Measurements from ENCODE around the gene RNF167. TPM values are rescaled to one million over a fixed set of nuclear protein-coding genes. Genes with fewer than 3 reads are reported as not detected.

Gene RNF167
- total and polyA plus RNA-seq, 2 of the 4 experiments (the other 2 are of a cell fraction) = 13.1 to 79.5 TPM

DNA sequence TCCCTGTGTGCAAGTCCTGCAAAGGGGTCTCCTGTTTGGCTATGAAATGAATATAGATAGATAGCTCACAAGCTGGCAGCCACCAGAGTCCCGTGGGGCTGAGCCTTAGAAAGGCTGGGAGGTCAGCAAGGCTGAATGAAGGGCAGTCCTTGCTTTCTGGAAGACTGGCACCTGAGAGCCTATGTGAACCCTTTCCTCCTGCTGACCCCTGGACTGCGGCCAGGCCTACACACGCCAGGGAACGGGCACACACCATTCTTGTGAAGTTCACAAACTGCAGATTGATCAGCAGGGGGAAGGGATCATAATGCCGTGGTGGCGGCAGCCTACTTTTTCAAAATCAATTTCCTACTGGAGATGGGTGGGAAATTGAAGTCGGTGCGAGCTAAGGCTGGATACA is 41.7 kb upstream of the RNF167 start:
- TF ChIP-seq POLR2A (IDR thresholded peaks at IDR 0.05; ENCODE audit: low read depth, low read length) (no peak), RFX5 (IDR thresholded peaks at IDR 0.05; ENCODE audit: low read depth, low read length) (no peak), RCOR1 (IDR thresholded peaks at IDR 0.05; ENCODE audit: insufficient replicate concordance, low read length) (no peak), BHLHE40 (IDR thresholded peaks at IDR 0.05; ENCODE audit: low read depth, low read length) (no peak), NFE2L2 (IDR thresholded peaks at IDR 0.05; ENCODE audit: low read depth, low read length) (no peak), MAFK (IDR thresholded peaks at IDR 0.05; ENCODE audit: low read depth, low read length) (no peak), CEBPB (IDR thresholded peaks at IDR 0.05; ENCODE audit: low read depth, low read length) (no peak), RAD21 (IDR thresholded peaks at IDR 0.05; ENCODE audit: low read length) (no peak), CHD1 (IDR thresholded peaks at IDR 0.05; ENCODE audit: low read depth, low read length) (no peak), SMC3 (IDR thresholded peaks at IDR 0.05; ENCODE audit: low read depth, low read length) (no peak), USF2 (IDR thresholded peaks at IDR 0.05; ENCODE audit: low read depth, low read length) (no peak), FOS (IDR thresholded peaks at IDR 0.05; ENCODE audit: low read depth, low read length) (no peak), MAZ (IDR thresholded peaks at IDR 0.05; ENCODE audit: borderline replicate concordance, low read depth, low read length) (no peak), MXI1 (IDR thresholded peaks at IDR 0.05; ENCODE audit: borderline replicate concordance, low read depth, low read length) (no peak)
- TF ChIP-seq, protein P1, sequence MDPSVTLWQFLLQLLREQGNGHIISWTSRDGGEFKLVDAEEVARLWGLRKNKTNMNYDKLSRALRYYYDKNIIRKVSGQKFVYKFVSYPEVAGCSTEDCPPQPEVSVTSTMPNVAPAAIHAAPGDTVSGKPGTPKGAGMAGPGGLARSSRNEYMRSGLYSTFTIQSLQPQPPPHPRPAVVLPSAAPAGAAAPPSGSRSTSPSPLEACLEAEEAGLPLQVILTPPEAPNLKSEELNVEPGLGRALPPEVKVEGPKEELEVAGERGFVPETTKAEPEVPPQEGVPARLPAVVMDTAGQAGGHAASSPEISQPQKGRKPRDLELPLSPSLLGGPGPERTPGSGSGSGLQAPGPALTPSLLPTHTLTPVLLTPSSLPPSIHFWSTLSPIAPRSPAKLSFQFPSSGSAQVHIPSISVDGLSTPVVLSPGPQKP (IDR thresholded peaks at IDR 0.05; ENCODE audit: borderline replicate concordance, low read depth, low read length) = no peak
- TF ChIP-seq, protein P2, sequence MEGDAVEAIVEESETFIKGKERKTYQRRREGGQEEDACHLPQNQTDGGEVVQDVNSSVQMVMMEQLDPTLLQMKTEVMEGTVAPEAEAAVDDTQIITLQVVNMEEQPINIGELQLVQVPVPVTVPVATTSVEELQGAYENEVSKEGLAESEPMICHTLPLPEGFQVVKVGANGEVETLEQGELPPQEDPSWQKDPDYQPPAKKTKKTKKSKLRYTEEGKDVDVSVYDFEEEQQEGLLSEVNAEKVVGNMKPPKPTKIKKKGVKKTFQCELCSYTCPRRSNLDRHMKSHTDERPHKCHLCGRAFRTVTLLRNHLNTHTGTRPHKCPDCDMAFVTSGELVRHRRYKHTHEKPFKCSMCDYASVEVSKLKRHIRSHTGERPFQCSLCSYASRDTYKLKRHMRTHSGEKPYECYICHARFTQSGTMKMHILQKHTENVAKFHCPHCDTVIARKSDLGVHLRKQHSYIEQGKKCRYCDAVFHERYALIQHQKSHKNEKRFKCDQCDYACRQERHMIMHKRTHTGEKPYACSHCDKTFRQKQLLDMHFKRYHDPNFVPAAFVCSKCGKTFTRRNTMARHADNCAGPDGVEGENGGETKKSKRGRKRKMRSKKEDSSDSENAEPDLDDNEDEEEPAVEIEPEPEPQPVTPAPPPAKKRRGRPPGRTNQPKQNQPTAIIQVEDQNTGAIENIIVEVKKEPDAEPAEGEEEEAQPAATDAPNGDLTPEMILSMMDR (conservative IDR thresholded peaks at IDR 0.05; ENCODE audit: low read depth, low read length) = no peak
- dilution Hi-C loops (cut with HindIII; ENCODE audit: low sequenced_read_pairs, unreplicated experiment) = no loop called here
- ChIA-PET POLR2A (ENCODE audit: unreplicated experiment) (interaction anchor here (0.6 kb wide), 1 partner anchor 344 kb away, joined by 4 read pairs; no protein-coding TSS in a partner anchor), CTCF (no interaction called here)
- Histone ChIP-seq H2AK5ac (ENCODE audit: low read depth, low read length) (no peak overlapping the region), H4K5ac (ENCODE audit: low read depth, low read length) (no peak overlapping the region), H3K27me3 (ENCODE audit: control insufficient read depth, insufficient read depth, low read length) (no peaks in the 10 kb centered on the region; the same call in 1 of the 2 replicates), H2BK15ac (ENCODE audit: low read depth, low read length) (no peak overlapping the region), H3K4me1 (ENCODE audit: control insufficient read depth, insufficient read depth, low read length) (no peaks in the 10 kb centered on the region), H4K8ac (ENCODE audit: low read depth in 2 of 2, low read length in 2 of 2) (no peak overlapping the region), H3K36me3 (ENCODE audit: control insufficient read depth, insufficient read depth, low read length) (peaks cover 40% of the 10 kb centered on the region), H3K23ac (ENCODE audit: low read depth, low read length) (no peak overlapping the region), H2AFZ (replicated peaks; ENCODE audit: low read length, poor library complexity) (no peak overlapping the region), H3K27ac (ENCODE audit: insufficient read depth, low read length) (no peak overlapping the region), H2BK5ac (ENCODE audit: low read depth, low read length, poor library complexity, severe bottlenecking) (no peak overlapping the region), H3K9me1 (ENCODE audit: insufficient read depth, low read length) (peaks cover 2% of the 10 kb centered on the region; the same call in 1 of the 2 replicates), H4K20me1 (ENCODE audit: insufficient read depth, low read length) (no peaks in the 10 kb centered on the region; the same call in none of the 2 replicates), H3K14ac (replicated peaks; ENCODE audit: low read depth, low read length) (no peak overlapping the region), H3K79me1 (ENCODE audit: low read depth in 1 of 2, low read length in 2 of 2) (no peaks in the 10 kb centered on the region), H3K9me3 (ENCODE audit: control insufficient read depth, insufficient read depth, low read length) (no peaks in the 10 kb centered on the region; the same call in 1 of the 2 replicates), H3K9ac (ENCODE audit: low read depth, low read length) (no peak overlapping the region), H4K91ac (ENCODE audit: insufficient read depth, low read depth, low read length) (no peak overlapping the region), H2BK120ac (ENCODE audit: low read depth, low read length) (no peak overlapping the region), H3K4ac (ENCODE audit: low read depth, low read length) (no peak overlapping the region), H2AK9ac (replicated peaks; ENCODE audit: low read depth, low read length, poor library complexity) (peak overlapping the region; percentile 58), H3K18ac (ENCODE audit: low read depth, low read length) (no peak overlapping the region), H3K56ac (ENCODE audit: extremely low read depth, insufficient read depth, low read length) (no peak overlapping the region), H2BK20ac (ENCODE audit: low read depth, low read length) (no peak overlapping the region), H3K4me2 (ENCODE audit: low read depth, low read length) (no peak overlapping the region), H3K4me3 (ENCODE audit: insufficient read depth, low read depth, low read length) (no peak overlapping the region)
- in situ Hi-C loops (cut with MboI; ENCODE audit: low sequenced_read_pairs) = no loop called here
- intact Hi-C loops (cut with micrococcal nuclease) = no loop called here
- no peak for DNase-seq
- WGBS, 2 experiments (ENCODE audit: extremely low coverage in 2 of 2, insufficient read length in 1 of 2) = 90% methylated on average over 5 of the region's 8 CpGs; no CpG with 5 or more reads in 1 of the 2 experiments
- ATAC-seq (ENCODE audit: low read depth) = no peak
- no TSS peak for BruUV-seq (replicated peaks)
